HG03432 (cell line): ENCODE results near the gene EXOC1.
"Not testable (repeated sequence)": the region's sequence is repeated elsewhere in the genome, so short reads cannot be mapped to it uniquely, and the experiment has no call there.

Experiments used
- ATAC-seq: cut with Tn5 transposase; IDR thresholded peaks from one replicate; pipeline ENCODE4 v1.9.1; 2021; ENCODE audit warnings: mild to moderate bottlenecking, moderate library complexity; ENCODE audit not compliant: unreplicated experiment

EXOC1 gene

GRCh38 chr4:55903577-55903976 is 50.1 kb downstream of the EXOC1 start:
- no peak for ATAC-seq

GRCh38 chr4:55904576-55904975 is 51.1 kb downstream of the EXOC1 start:
- ATAC-seq = no peak

- no peak for ATAC-seq
These were observed 52.9 kb downstream of the EXOC1 start for GRCh38 chr4:55906323-55906722.

GRCh38 chr4:55906989-55907388 is 53.5 kb downstream of the EXOC1 start:
- no peak for ATAC-seq

GRCh38 chr4:55907469-55907868 is 54.0 kb downstream of the EXOC1 start:
- peak; percentile 50 for ATAC-seq

- no peak for ATAC-seq
These were observed 56.7 kb downstream of the EXOC1 start for GRCh38 chr4:55910140-55910539.

- no peak for ATAC-seq
These were observed 58.8 kb downstream of the EXOC1 start for GRCh38 chr4:55912249-55912648.

GRCh38 chr4:55920571-55920970 is 67.1 kb downstream of the EXOC1 start:
- ATAC-seq = no peak

GRCh38 chr4:55921093-55921492 is 67.6 kb downstream of the EXOC1 start:
- no peak for ATAC-seq

GRCh38 chr4:55925241-55925640 is 71.8 kb downstream of the EXOC1 start:
- ATAC-seq = no peak

GRCh38 chr4:55926610-55927009 is 73.2 kb downstream of the EXOC1 start:
- peak; percentile 47 for ATAC-seq

- ATAC-seq = no peak
These were observed 74.5 kb downstream of the EXOC1 start for GRCh38 chr4:55927803-55928437.

- no peak for ATAC-seq
These were observed 75.4 kb downstream of the EXOC1 start for GRCh38 chr4:55928846-55929245.

- no peak for ATAC-seq
These were observed 77.6 kb downstream of the EXOC1 start for GRCh38 chr4:55931043-55931442.

GRCh38 chr4:55931833-55932232 is 78.4 kb downstream of the EXOC1 start:
- ATAC-seq = no peak

- ATAC-seq = no peak
These were observed 79.1 kb downstream of the EXOC1 start for GRCh38 chr4:55932511-55932910.

- ATAC-seq = no peak
These were observed 80.2 kb downstream of the EXOC1 start for GRCh38 chr4:55933611-55934010.

GRCh38 chr4:55935907-55936306 is 82.5 kb downstream of the EXOC1 start:
- ATAC-seq = not testable (repeated sequence)

- ATAC-seq = no peak
These were observed 85.0 kb downstream of the EXOC1 start for GRCh38 chr4:55938481-55938880.

GRCh38 chr4:55939421-55939820 is 86.0 kb downstream of the EXOC1 start:
- ATAC-seq = no peak

- no peak for ATAC-seq
These were observed 88.5 kb downstream of the EXOC1 start for GRCh38 chr4:55941881-55942396.

GRCh38 chr4:55947254-55947882 is 93.9 kb downstream of the EXOC1 start:
- peak; percentile 23 for ATAC-seq
